Neural progenitor cell (in vitro differentiated cells): ENCODE measurements around the gene CTNNAL1. TPM values are rescaled to one million over a fixed set of nuclear protein-coding genes. Genes with fewer than 3 reads are reported as not detected.

Experiments used
- DNase-seq: peaks from one replicate; pipeline ENCODE4 v3.0.0-alpha.2; 2016; ENCODE audit warnings: low spot score
- H2AFZ ChIP-seq: fragments of 200-600 bp; sonication (generic); replicated peaks from 2 replicates; pipeline ENCODE4 v1.6.1; 2016; ENCODE audit warnings: antibody characterized with exemption
- H3F3A ChIP-seq: fragments of 200-600 bp; sonication (generic); 2 replicates; pipeline ENCODE4 v1.6.1; 2016; ENCODE audit warnings: antibody characterized with exemption, low read depth
- H3K27ac ChIP-seq: fragments of 200-600 bp; sonication (generic); 2 replicates; pipeline ENCODE4 v1.5.1; 2016; ENCODE audit warnings: mild to moderate bottlenecking
- H3K27me3 ChIP-seq: fragments of 200-600 bp; sonication (generic); 2 replicates; pipeline ENCODE4 v1.6.1; 2016; ENCODE audit warnings: mild to moderate bottlenecking, moderate library complexity
- H3K36me3 ChIP-seq: fragments of 200-600 bp; sonication (generic); 2 replicates; pipeline ENCODE4 v1.5.1; 2016
- H3K4me1 ChIP-seq: fragments of 200-600 bp; sonication (generic); 2 replicates; pipeline ENCODE4 v1.6.1; 2016; ENCODE audit warnings: mixed run types
- H3K4me2 ChIP-seq: fragments of 200-600 bp; sonication (generic); 2 replicates; pipeline ENCODE4 v1.6.1; 2016
- H3K4me3 ChIP-seq: fragments of 200-600 bp; sonication (generic); 2 replicates; pipeline ENCODE4 v1.5.1; 2016
- H3K79me2 ChIP-seq: fragments of 200-600 bp; sonication (generic); 2 replicates; pipeline ENCODE4 v1.6.1; 2016; ENCODE audit warnings: low read depth
- H3K9ac ChIP-seq: fragments of 200-600 bp; sonication (generic); 2 replicates; pipeline ENCODE4 v1.6.1; 2016
- H3K9me3 ChIP-seq: fragments of 200-600 bp; sonication (generic); 2 replicates; pipeline ENCODE4 v1.5.1; 2016; ENCODE audit warnings: low read depth
- H4K20me1 ChIP-seq: fragments of 200-600 bp; sonication (generic); 2 replicates; pipeline ENCODE4 v1.6.1; 2016; ENCODE audit warnings: low read depth
- H3K27ac Mint-ChIP-seq: 3 replicates; pipeline ENCODE4 v1.8.0; 2021; ENCODE audit warnings: mixed read lengths
- H3K27me3 Mint-ChIP-seq: 2 replicates; pipeline ENCODE4 v1.8.0; 2022; ENCODE audit warnings: low read depth, mild to moderate bottlenecking, inconsistent platforms, moderate library complexity, mixed read lengths; ENCODE audit not compliant: insufficient read depth
- H3K36me3 Mint-ChIP-seq: 3 replicates; pipeline ENCODE4 v1.8.0; 2021; ENCODE audit warnings: mixed read lengths
- H3K4me1 Mint-ChIP-seq: 3 replicates; pipeline ENCODE4 v1.8.0; 2021; ENCODE audit warnings: mixed read lengths
- H3K4me3 Mint-ChIP-seq: 3 replicates; pipeline ENCODE4 v1.8.0; 2021; ENCODE audit warnings: mild to moderate bottlenecking, moderate library complexity, mixed read lengths
- H3K9me3 Mint-ChIP-seq: 3 replicates; pipeline ENCODE4 v1.8.0; 2020; ENCODE audit warnings: mixed read lengths
- CTCF ChIP-seq: fragments of 200-600 bp; sonication (generic); IDR thresholded peaks from 2 replicates; pipeline ENCODE4 v1.5.1; 2017; ENCODE audit warnings: antibody characterized with exemption, mild to moderate bottlenecking
- EZH2 ChIP-seq: fragments of 200-600 bp; sonication (generic); IDR thresholded peaks from 2 replicates; pipeline ENCODE4 v1.6.1; 2017; ENCODE audit warnings: antibody characterized with exemption, mild to moderate bottlenecking, moderate library complexity
- EZH2phosphoT487 ChIP-seq: fragments of 200-600 bp; sonication (generic); IDR thresholded peaks from 2 replicates; pipeline ENCODE4 v1.6.1; 2017; ENCODE audit warnings: antibody characterized with exemption
- total RNA-seq: library from RNA; depleted of rRNA; stranded (reverse); fragments of >200 nt; gene quantifications from 2 replicates; pipeline ENCODE4 v1.2.3, GENCODE V29; 2015; ENCODE audit warnings: low replicate concordance

The CTNNAL1 gene
- total RNA-seq, 1 donor from 2014 or later = 156 TPM

DNA sequence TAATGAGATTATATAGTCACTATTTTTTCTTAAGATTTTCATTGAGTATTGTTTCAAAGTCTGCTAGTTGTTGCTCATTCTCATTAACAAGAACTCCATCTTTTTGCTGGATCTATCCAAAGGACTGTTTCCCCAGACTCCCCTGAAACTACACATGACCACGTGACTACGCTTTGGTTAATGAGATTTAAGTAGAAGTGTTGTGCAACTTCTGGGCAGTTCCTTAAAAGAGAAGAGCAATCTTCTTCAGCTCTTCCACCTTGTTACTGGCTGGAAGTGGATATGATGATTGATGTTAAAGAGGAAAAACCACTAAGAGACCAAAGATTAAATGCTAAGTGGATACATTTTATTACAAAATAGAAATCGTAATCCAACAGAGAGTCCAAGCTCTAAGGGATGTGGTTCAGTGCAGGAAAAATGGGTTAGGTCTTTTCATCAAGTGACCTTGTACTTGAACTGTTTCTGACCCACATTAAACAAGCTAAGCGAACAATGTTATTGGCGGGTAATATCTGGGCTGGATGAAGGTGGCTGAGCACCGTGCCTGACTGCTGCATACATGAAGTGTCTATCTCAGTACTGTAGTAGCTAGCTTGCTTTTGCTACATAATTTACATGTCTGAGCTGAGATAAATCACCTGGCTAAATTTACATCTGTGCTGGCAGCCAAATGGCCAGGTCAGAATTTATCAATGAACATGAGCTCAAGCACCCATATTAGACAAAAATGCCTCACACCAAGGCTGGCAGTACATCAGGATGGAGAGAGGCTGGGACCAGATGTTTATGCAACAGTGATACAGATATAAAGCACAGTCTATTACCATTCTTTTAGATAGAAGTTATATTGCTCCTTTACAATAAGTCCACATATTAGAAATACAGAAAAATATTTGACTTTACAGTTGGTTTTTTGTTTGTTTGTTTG, 7.5 kb upstream of the CTNNAL1 start:
- H4K20me1 ChIP-seq = peaks cover 20% of the 10 kb centered on the region
- H3K4me3 ChIP-seq = no peak overlapping the region
- H3K4me2 ChIP-seq = no peak overlapping the region
- H3K9me3 ChIP-seq = no peaks in the 10 kb centered on the region
- H3K27ac Mint-ChIP-seq = no peak overlapping the region
- no peak for TF ChIP-seq EZH2phosphoT487
- H3K9ac ChIP-seq = no peak overlapping the region
- no peaks in the 10 kb centered on the region for H3K27me3 ChIP-seq
- H3K79me2 ChIP-seq = peaks cover 18% of the 10 kb centered on the region
- no peaks in the 10 kb centered on the region for H3K9me3 Mint-ChIP-seq
- peaks cover 8% of the 10 kb centered on the region for H3K4me1 Mint-ChIP-seq
- peaks cover 17% of the 10 kb centered on the region for H3K36me3 Mint-ChIP-seq
- H3K4me1 ChIP-seq = peaks cover 7% of the 10 kb centered on the region
- H3K27ac ChIP-seq = no peak overlapping the region
- no peak overlapping the region for H2AFZ ChIP-seq
- no peak overlapping the region for H3K4me3 Mint-ChIP-seq
- H3F3A ChIP-seq = peaks cover under 1% of the 10 kb centered on the region
- H3K27me3 Mint-ChIP-seq = no peaks in the 10 kb centered on the region
- H3K36me3 ChIP-seq = peaks cover 16% of the 10 kb centered on the region
- no peak for DNase-seq

GRCh38 chr9:109020113-109020512, 6.8 kb upstream of the CTNNAL1 start:
- H3K9me3 ChIP-seq = no peaks in the 10 kb centered on the region
- H3K4me3 Mint-ChIP-seq = no peak overlapping the region
- peaks cover 17% of the 10 kb centered on the region for H3K36me3 Mint-ChIP-seq
- DNase-seq = no peak
- H2AFZ ChIP-seq = no peak overlapping the region
- H3K27ac ChIP-seq = no peak overlapping the region
- peaks cover 13% of the 10 kb centered on the region for H4K20me1 ChIP-seq
- H3K9me3 Mint-ChIP-seq = no peaks in the 10 kb centered on the region
- no peak overlapping the region for H3K9ac ChIP-seq
- no peaks in the 10 kb centered on the region for H3K27me3 ChIP-seq
- H3K27me3 Mint-ChIP-seq = no peaks in the 10 kb centered on the region
- no peaks in the 10 kb centered on the region for H3F3A ChIP-seq
- peaks cover 8% of the 10 kb centered on the region for H3K4me1 Mint-ChIP-seq
- peaks cover 18% of the 10 kb centered on the region for H3K79me2 ChIP-seq
- H3K4me2 ChIP-seq = no peak overlapping the region
- H3K4me3 ChIP-seq = no peak overlapping the region
- H3K27ac Mint-ChIP-seq = no peak overlapping the region
- peaks cover 16% of the 10 kb centered on the region for H3K36me3 ChIP-seq
- TF ChIP-seq EZH2 (no peak), EZH2phosphoT487 (no peak), CTCF (no peak)
- peaks cover under 1% of the 10 kb centered on the region for H3K4me1 ChIP-seq

- H3K4me2 ChIP-seq = no peak overlapping the region
- Mint-ChIP-seq H3K36me3 (peaks cover 17% of the 10 kb centered on the region), H3K4me1 (peaks cover 8% of the 10 kb centered on the region), H3K4me3 (no peak overlapping the region), H3K27me3 (no peaks in the 10 kb centered on the region), H3K9me3 (no peaks in the 10 kb centered on the region), H3K27ac (no peak overlapping the region)
- no peak overlapping the region for H3K9ac ChIP-seq
- H3K36me3 ChIP-seq = peaks cover 16% of the 10 kb centered on the region
- H2AFZ ChIP-seq = no peak overlapping the region
- H4K20me1 ChIP-seq = peaks cover 13% of the 10 kb centered on the region
- no peaks in the 10 kb centered on the region for H3K9me3 ChIP-seq
- no peaks in the 10 kb centered on the region for H3K27me3 ChIP-seq
- no peak overlapping the region for H3K4me3 ChIP-seq
- no peaks in the 10 kb centered on the region for H3K4me1 ChIP-seq
- peaks cover 4% of the 10 kb centered on the region for H3F3A ChIP-seq
- H3K79me2 ChIP-seq = peaks cover 15% of the 10 kb centered on the region
- no peak for DNase-seq
- no peak for TF ChIP-seq EZH2
- no peak for TF ChIP-seq CTCF
- no peak for TF ChIP-seq EZH2phosphoT487
- no peak overlapping the region for H3K27ac ChIP-seq
Measured at GRCh38 chr9:109019420-109019819, 6.1 kb upstream of the CTNNAL1 start.

GRCh38 chr9:109017493-109017892, 4.2 kb upstream of the CTNNAL1 start:
- no peak for TF ChIP-seq CTCF
- TF ChIP-seq EZH2 = no peak
- no peak for TF ChIP-seq EZH2phosphoT487
- H4K20me1 ChIP-seq = peaks cover 12% of the 10 kb centered on the region
- H2AFZ ChIP-seq = no peak overlapping the region
- Mint-ChIP-seq H3K4me3 (no peak overlapping the region), H3K27ac (no peak overlapping the region), H3K27me3 (no peaks in the 10 kb centered on the region), H3K36me3 (peaks cover 12% of the 10 kb centered on the region), H3K4me1 (peaks cover 15% of the 10 kb centered on the region), H3K9me3 (no peaks in the 10 kb centered on the region)
- H3K79me2 ChIP-seq = peaks cover 2% of the 10 kb centered on the region
- H3K9ac ChIP-seq = no peak overlapping the region
- peaks cover 7% of the 10 kb centered on the region for H3K4me1 ChIP-seq
- peaks cover 18% of the 10 kb centered on the region for H3F3A ChIP-seq
- no peak for DNase-seq
- H3K9me3 ChIP-seq = no peaks in the 10 kb centered on the region
- no peak overlapping the region for H3K27ac ChIP-seq
- no peak overlapping the region for H3K4me3 ChIP-seq
- no peak overlapping the region for H3K4me2 ChIP-seq
- peaks cover 16% of the 10 kb centered on the region for H3K36me3 ChIP-seq
- H3K27me3 ChIP-seq = no peaks in the 10 kb centered on the region
